ENCODE data around the gene KAT2B. TPM values are rescaled to one million over a fixed set of nuclear protein-coding genes. Genes with fewer than 3 reads are reported as not detected.

KAT2B gene
- 10 to 100 TPM; 25.0 to 70.5 TPM for total RNA-seq

DNA sequence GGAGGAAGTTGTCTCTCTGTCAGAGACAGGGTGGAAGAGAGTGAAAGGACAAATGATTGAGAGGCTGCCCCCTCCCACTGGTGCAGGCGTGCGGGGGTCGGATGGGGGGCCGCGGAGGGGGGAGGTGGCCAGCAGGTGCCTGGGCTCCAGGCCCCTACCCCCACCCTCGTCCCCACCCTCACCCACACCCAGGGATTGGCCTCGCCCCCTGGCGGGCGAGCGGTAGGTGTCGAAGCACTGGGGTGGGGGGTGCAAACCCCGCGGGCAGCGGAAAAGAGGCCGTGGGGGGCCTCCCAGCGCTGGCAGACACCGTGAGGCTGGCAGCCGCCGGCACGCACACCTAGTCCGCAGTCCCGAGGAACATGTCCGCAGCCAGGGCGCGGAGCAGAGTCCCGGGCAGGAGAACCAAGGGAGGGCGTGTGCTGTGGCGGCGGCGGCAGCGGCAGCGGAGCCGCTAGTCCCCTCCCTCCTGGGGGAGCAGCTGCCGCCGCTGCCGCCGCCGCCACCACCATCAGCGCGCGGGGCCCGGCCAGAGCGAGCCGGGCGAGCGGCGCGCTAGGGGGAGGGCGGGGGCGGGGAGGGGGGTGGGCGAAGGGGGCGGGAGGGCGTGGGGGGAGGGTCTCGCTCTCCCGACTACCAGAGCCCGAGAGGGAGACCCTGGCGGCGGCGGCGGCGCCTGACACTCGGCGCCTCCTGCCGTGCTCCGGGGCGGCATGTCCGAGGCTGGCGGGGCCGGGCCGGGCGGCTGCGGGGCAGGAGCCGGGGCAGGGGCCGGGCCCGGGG lies at the start of gene KAT2B:
Gene KAT2B, plus strand, starts transcription at position 682 of the 783 bp plus-strand sequence. Its CDS starts 32 bp downstream, at position 714.
- peak; percentile 75 for DNase-seq (ENCODE audit: low spot score)
- H3K4me1 ChIP-seq = peaks cover 0 to 36% of the 10 kb centered on the region in 2 donors
- no peaks in the 10 kb centered on the region for H3K36me3 ChIP-seq
- no peaks in the 10 kb centered on the region for H3K27me3 ChIP-seq
- peak within 1 kb of the TSS; percentile 96 to 99 for H3K27ac ChIP-seq
- TF ChIP-seq, protein P1, sequence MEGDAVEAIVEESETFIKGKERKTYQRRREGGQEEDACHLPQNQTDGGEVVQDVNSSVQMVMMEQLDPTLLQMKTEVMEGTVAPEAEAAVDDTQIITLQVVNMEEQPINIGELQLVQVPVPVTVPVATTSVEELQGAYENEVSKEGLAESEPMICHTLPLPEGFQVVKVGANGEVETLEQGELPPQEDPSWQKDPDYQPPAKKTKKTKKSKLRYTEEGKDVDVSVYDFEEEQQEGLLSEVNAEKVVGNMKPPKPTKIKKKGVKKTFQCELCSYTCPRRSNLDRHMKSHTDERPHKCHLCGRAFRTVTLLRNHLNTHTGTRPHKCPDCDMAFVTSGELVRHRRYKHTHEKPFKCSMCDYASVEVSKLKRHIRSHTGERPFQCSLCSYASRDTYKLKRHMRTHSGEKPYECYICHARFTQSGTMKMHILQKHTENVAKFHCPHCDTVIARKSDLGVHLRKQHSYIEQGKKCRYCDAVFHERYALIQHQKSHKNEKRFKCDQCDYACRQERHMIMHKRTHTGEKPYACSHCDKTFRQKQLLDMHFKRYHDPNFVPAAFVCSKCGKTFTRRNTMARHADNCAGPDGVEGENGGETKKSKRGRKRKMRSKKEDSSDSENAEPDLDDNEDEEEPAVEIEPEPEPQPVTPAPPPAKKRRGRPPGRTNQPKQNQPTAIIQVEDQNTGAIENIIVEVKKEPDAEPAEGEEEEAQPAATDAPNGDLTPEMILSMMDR (IDR thresholded peaks at IDR 0.05) = peak; percentile 72 to 86
- no peaks in the 10 kb centered on the region for H3K9me3 ChIP-seq
- peak within 1 kb of the TSS; percentile 83 to 92 for H3K4me3 ChIP-seq

DNA sequence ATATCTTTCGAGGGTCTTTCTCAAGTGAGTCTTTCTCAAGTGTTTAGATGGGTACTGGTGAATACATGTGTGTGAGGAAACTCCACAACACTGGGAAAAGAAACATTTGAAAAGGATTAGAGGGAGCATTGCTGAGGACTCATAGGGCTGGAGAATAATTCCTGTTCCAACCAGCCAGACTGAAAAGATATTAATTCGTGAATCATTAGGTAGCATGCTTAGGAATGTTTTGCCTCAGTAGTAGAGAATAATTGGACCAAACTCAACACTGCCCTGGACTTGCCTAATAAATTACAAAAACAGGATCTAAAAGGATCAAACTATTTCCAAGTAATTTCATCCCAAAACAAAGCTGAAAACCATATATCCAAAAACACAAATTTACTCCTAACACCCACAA lies 45.5 kb upstream of the KAT2B start:
- H3K9me3 ChIP-seq = no peaks in the 10 kb centered on the region
- DNase-seq (ENCODE audit: low spot score) = no peak
- H3K36me3 ChIP-seq = no peaks in the 10 kb centered on the region
- TF ChIP-seq, protein P1 (IDR thresholded peaks at IDR 0.05) = no peak
- no peak overlapping the region for H3K27ac ChIP-seq
- no peaks in the 10 kb centered on the region for H3K27me3 ChIP-seq
- H3K4me3 ChIP-seq = no peak overlapping the region
- no peaks in the 10 kb centered on the region for H3K4me1 ChIP-seq

DNA sequence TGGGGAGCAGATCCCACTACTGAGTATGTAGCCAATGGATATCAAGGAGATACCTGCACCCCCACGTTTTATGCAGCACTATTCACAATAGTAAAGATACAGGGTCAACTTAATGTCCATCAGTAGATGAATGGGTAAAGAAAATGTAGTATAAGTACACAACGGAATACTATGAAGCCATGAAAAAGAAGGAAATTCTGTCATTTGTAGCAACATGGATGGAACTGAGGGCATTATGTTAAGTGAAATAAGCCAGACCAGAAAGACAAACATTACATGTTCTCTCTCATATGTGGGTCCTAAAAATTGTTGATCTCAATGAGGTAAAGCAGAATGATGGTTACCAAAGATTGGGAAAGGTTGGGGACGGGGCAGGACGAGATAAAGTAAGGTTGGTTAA lies 42.7 kb upstream of the KAT2B start:
- H3K4me3 ChIP-seq = no peak overlapping the region
- DNase-seq (ENCODE audit: low spot score) = no peak
- H3K36me3 ChIP-seq = no peaks in the 10 kb centered on the region
- H3K27ac ChIP-seq = no peak overlapping the region
- H3K9me3 ChIP-seq = no peaks in the 10 kb centered on the region
- H3K27me3 ChIP-seq = no peaks in the 10 kb centered on the region
- no peaks in the 10 kb centered on the region for H3K4me1 ChIP-seq
- TF ChIP-seq, protein P1 (IDR thresholded peaks at IDR 0.05) = no peak

DNA sequence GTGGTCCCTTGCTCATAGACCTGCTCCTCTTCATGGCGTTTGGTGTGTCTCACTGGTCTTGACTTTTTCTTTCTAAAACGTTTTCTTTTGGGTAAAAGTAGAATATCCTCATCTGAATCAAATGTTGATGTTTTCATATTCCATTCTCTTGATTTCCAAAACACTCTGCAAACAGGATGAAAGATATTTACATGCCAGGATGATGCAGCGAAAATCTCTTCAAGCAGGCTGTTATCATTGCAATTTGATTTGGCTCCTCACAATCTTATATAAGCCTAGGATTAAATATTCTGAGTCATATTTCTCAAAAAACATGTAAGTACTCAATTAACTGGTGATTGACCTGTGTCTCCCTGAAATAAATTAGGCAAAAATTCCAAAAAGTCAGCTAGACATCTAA lies 38.3 kb upstream of the KAT2B start:
- Histone ChIP-seq H3K4me3 (no peak overlapping the region), H3K27me3 (no peaks in the 10 kb centered on the region), H3K27ac (no peak overlapping the region), H3K9me3 (no peaks in the 10 kb centered on the region), H3K4me1 (no peaks in the 10 kb centered on the region), H3K36me3 (no peaks in the 10 kb centered on the region)
- TF ChIP-seq, protein P1 (IDR thresholded peaks at IDR 0.05) = no peak
- DNase-seq (ENCODE audit: low spot score) = no peak

DNA sequence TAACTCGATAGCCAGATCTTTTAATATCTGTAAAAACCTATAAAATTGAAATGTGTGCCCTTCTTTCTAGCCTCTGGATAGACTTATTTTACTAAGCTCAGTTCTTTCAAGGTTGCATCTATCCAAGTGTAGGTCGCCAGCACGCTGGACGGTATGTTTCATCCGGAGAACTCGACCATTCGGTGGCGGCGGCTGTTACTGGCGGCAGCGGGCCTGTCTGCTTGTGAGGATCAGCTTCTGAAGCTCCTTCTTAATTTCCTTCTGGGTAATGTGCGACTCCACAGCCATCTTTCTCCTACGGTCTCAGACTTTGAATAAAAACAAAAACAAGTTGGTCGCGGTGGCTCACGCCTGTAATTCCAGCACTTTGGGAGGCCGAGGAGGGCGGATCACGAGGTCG lies 32.3 kb upstream of the KAT2B start:
- Histone ChIP-seq H3K27ac (no peak overlapping the region), H3K4me1 (no peaks in the 10 kb centered on the region), H3K36me3 (no peaks in the 10 kb centered on the region), H3K4me3 (no peak overlapping the region), H3K9me3 (no peaks in the 10 kb centered on the region), H3K27me3 (no peaks in the 10 kb centered on the region)
- TF ChIP-seq, protein P1 (IDR thresholded peaks at IDR 0.05) = no peak
- no peak for DNase-seq (ENCODE audit: low spot score)

DNA sequence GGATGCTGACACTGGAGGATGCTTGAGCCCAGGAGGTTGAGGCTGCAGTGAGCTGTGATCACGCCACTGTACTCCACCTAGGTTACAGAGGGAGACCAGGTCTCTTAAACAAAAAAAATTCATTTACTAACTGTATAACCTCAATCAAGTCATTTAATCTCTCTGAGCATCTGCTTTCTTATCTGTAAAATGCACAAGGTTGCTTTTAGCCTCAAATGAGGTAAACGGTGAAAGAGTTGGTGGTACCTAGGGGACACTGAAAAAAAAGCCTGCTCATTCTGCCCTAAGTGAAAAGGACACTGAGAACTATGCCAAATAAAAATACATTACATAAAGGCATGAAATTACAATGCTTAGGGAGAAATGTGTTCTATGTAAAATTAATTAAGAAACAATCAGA lies 31.6 kb upstream of the KAT2B start:
- Histone ChIP-seq H3K4me1 (no peaks in the 10 kb centered on the region), H3K27me3 (no peaks in the 10 kb centered on the region), H3K36me3 (no peaks in the 10 kb centered on the region), H3K4me3 (no peak overlapping the region), H3K9me3 (no peaks in the 10 kb centered on the region), H3K27ac (no peak overlapping the region)
- TF ChIP-seq, protein P1 (IDR thresholded peaks at IDR 0.05) = no peak
- no peak for DNase-seq (ENCODE audit: low spot score)

All from right atrium auricular region (tissue), 2 donors.